ENCODE measurements around the gene XPO6. TPM values are rescaled to one million over a fixed set of nuclear protein-coding genes. Genes with fewer than 3 reads are reported as not detected.

Gene XPO6
- total RNA-seq, 4 donors from 2014 or later = 105 to 166 (median 141) TPM

- no peak overlapping the region for H3K27ac ChIP-seq
- H3K4me1 ChIP-seq = peaks cover 0 to 46% (median 26%) of the 10 kb centered on the region in 4 donors
- DNase-seq (ENCODE audit: low spot score in 2 of 2) = no peak
- H3K36me3 ChIP-seq = no peaks in the 10 kb centered on the region
- no peaks in the 10 kb centered on the region for H3K27me3 ChIP-seq
- no peak for TF ChIP-seq EP300 (IDR thresholded peaks at IDR 0.05)
- TF ChIP-seq POLR2A (IDR thresholded peaks at IDR 0.05) = no peak
- TF ChIP-seq, protein P1, sequence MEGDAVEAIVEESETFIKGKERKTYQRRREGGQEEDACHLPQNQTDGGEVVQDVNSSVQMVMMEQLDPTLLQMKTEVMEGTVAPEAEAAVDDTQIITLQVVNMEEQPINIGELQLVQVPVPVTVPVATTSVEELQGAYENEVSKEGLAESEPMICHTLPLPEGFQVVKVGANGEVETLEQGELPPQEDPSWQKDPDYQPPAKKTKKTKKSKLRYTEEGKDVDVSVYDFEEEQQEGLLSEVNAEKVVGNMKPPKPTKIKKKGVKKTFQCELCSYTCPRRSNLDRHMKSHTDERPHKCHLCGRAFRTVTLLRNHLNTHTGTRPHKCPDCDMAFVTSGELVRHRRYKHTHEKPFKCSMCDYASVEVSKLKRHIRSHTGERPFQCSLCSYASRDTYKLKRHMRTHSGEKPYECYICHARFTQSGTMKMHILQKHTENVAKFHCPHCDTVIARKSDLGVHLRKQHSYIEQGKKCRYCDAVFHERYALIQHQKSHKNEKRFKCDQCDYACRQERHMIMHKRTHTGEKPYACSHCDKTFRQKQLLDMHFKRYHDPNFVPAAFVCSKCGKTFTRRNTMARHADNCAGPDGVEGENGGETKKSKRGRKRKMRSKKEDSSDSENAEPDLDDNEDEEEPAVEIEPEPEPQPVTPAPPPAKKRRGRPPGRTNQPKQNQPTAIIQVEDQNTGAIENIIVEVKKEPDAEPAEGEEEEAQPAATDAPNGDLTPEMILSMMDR (IDR thresholded peaks at IDR 0.05) = no peak
- no peaks in the 10 kb centered on the region for H3K9me3 ChIP-seq
- 83 to 94% methylated on average over 1 of the region's 1 CpG for WGBS, 2 donors
- H3K4me3 ChIP-seq = no peak overlapping the region
Observed at GRCh38 chr16:28185696-28186095, 26.1 kb downstream of the XPO6 start.

GRCh38 chr16:28184625-28185024 is 27.1 kb downstream of the XPO6 start:
- Histone ChIP-seq H3K9me3 (no peaks in the 10 kb centered on the region), H3K4me3 (no peak overlapping the region), H3K27me3 (no peaks in the 10 kb centered on the region), H3K36me3 (no peaks in the 10 kb centered on the region), H3K4me1 (peaks cover 0 to 48% (median 30%) of the 10 kb centered on the region in 4 donors), H3K27ac (no peak overlapping the region)
- WGBS, 2 donors = 97 to 99% methylated on average over 2 of the region's 2 CpGs
- DNase-seq (ENCODE audit: low spot score in 2 of 2) = no peak
- TF ChIP-seq, protein P1 (IDR thresholded peaks at IDR 0.05) = no peak
- TF ChIP-seq EP300 (IDR thresholded peaks at IDR 0.05) = no peak
- no peak for TF ChIP-seq POLR2A (IDR thresholded peaks at IDR 0.05)

DNA sequence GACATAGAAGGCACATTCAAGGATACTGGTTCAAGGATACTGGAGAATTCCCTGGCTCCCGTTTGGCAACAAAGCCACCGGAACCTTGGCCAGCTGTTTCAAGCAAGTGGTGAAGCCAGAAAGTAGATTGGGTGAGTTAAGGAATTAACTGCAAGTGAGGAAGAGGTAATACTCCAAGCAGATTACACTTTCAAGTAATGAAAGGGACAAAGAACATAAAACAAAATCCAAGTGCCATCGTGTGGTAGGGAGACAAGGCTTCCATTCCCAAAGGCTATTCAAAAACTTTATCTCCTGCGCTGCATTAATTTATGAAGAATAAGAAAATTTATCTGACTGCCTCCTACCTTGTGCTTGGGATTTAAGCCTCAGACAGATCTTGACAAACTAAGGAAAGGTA is 27.8 kb downstream of the XPO6 start:
- H3K27me3 ChIP-seq = no peaks in the 10 kb centered on the region
- 79 to 84% methylated on average over 4 of the region's 4 CpGs for WGBS, 2 donors

DNA sequence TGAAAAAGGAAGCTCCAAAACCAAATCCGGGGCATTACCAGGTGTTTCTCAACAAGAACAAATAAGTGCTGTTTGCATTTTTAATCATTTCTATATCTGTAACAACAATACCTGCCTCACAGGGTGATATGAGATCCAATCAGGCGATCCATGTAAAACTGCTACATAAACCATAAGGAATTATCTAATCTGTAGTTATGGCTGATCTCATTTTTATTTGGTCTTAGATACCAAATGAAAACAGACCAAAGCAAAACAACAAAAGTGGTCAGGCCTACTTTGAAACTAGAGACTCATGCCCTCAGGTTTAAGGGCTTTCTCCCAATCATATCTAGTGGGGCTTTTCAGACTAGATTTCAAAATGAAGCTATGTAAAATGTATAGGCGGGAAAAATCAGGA is 28.3 kb downstream of the XPO6 start:
- no peak for DNase-seq (ENCODE audit: low spot score in 2 of 2)
- Histone ChIP-seq H3K27ac (no peak overlapping the region), H3K27me3 (no peaks in the 10 kb centered on the region), H3K4me1 (peaks cover 0 to 45% (median 26%) of the 10 kb centered on the region in 4 donors), H3K9me3 (no peaks in the 10 kb centered on the region), H3K4me3 (no peak overlapping the region), H3K36me3 (no peaks in the 10 kb centered on the region)
- TF ChIP-seq POLR2A (IDR thresholded peaks at IDR 0.05) = no peak
- TF ChIP-seq, protein P1 (IDR thresholded peaks at IDR 0.05) = no peak
- TF ChIP-seq EP300 (IDR thresholded peaks at IDR 0.05) = no peak
- WGBS, 2 donors = 93 to 94% methylated on average over 3 of the region's 3 CpGs

More for the DNA sequence above, 27.8 kb downstream of the XPO6 start:
- Histone ChIP-seq H3K4me1 (peaks cover 0 to 45% (median 27%) of the 10 kb centered on the region in 4 donors), H3K4me3 (no peak overlapping the region), H3K36me3 (no peaks in the 10 kb centered on the region), H3K27ac (no peak overlapping the region), H3K9me3 (no peaks in the 10 kb centered on the region)
- TF ChIP-seq, protein P1 (IDR thresholded peaks at IDR 0.05) = no peak
- TF ChIP-seq POLR2A (IDR thresholded peaks at IDR 0.05) = no peak
- DNase-seq (ENCODE audit: low spot score in 2 of 2) = no peak

DNA sequence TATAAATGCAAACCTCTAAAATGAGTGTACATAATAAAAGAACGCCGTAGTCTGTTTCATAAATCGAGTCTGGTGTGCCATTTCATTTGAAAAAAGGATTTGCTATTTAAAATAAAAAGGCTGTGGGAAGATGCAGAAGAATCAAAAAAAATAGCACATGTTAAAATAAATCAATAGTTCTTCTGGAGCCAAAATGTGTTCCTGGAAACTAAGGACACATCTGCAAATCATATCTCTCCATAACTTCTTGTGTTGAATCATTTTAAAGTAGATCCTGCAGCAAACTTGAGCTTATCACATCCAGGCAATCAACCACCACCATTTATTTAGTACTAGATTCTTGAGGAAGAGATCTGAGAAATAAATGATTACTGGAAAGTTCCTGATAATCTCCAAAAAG is 29.0 kb downstream of the XPO6 start:
- 46 to 58% methylated on average over 3 of the region's 3 CpGs for WGBS, 2 donors
- Histone ChIP-seq H3K27me3 (no peaks in the 10 kb centered on the region), H3K36me3 (peaks cover 0 to 4% (median 0%) of the 10 kb centered on the region in 3 donors), H3K4me1 (peaks cover 0 to 42% (median 25%) of the 10 kb centered on the region in 4 donors), H3K27ac (no peak overlapping the region), H3K9me3 (no peaks in the 10 kb centered on the region), H3K4me3 (no peak overlapping the region)
- TF ChIP-seq POLR2A (IDR thresholded peaks at IDR 0.05) (no peak), EP300 (IDR thresholded peaks at IDR 0.05) (no peak)
- TF ChIP-seq, protein P1 (IDR thresholded peaks at IDR 0.05) = no peak
- no peak for DNase-seq (ENCODE audit: low spot score in 2 of 2)

Data from tibial nerve (tissue), 4 donors.